NCI-H2196 (cell line): ENCODE results near the gene SETD7.
A peak's percentile ranks its signal among the peaks of the same experiment; 100 is the strongest.

ENCODE experiments used
- DNase-seq: peaks from one replicate; lab custom pipeline; 2025; ENCODE audit not compliant: unreplicated experiment; lab: John Stamatoyannopoulos, UW

The SETD7 gene

GRCh38 chr4:139575072-139575471 lies 19.1 kb upstream of the SETD7 start:
- no peak for DNase-seq

GRCh38 chr4:139574641-139575040 lies 18.6 kb upstream of the SETD7 start:
- DNase-seq: no peak

- no peak for DNase-seq
Measured at GRCh38 chr4:139568206-139568955, 12.4 kb upstream of the SETD7 start.

GRCh38 chr4:139567159-139567870 lies 11.3 kb upstream of the SETD7 start:
- no peak for DNase-seq

- DNase-seq: no peak
Measured at GRCh38 chr4:139564502-139564901, 8.5 kb upstream of the SETD7 start.

- DNase-seq: no peak
Measured at GRCh38 chr4:139563515-139563914, 7.5 kb upstream of the SETD7 start.

- no peak for DNase-seq
Measured at GRCh38 chr4:139562839-139563238, 6.8 kb upstream of the SETD7 start.

- DNase-seq: no peak
Measured at GRCh38 chr4:139562067-139562684, 6.2 kb upstream of the SETD7 start.

GRCh38 chr4:139560406-139561104 lies 4.5 kb upstream of the SETD7 start:
- DNase-seq: no peak

- no peak for DNase-seq
Measured at GRCh38 chr4:139559687-139560086, 3.7 kb upstream of the SETD7 start.

GRCh38 chr4:139559089-139559479 lies 3.1 kb upstream of the SETD7 start:
- no peak for DNase-seq

- no peak for DNase-seq
Measured at GRCh38 chr4:139558235-139559088, 2.4 kb upstream of the SETD7 start.

GRCh38 chr4:139557556-139558110 lies 1.6 kb upstream of the SETD7 start:
- no peak for DNase-seq

GRCh38 chr4:139556724-139557555 lies 921 bp upstream of the SETD7 start:
- peak; percentile 74 for DNase-seq

GRCh38 chr4:139555705-139556070 lies 331 bp downstream of the SETD7 start:
- DNase-seq: peak; percentile 48

- peak; percentile 71 for DNase-seq
Measured at GRCh38 chr4:139554893-139555704, 920 bp downstream of the SETD7 start.

- DNase-seq: no peak
Measured at GRCh38 chr4:139554642-139554892, 1.5 kb downstream of the SETD7 start.

- DNase-seq: no peak
Measured at GRCh38 chr4:139553751-139554641, 2.0 kb downstream of the SETD7 start.
